Activated CD4-positive, CD25-positive, alpha-beta regulatory T cell treated with anti-CD3 and anti-CD28 coated beads, Interleukin-2, amount 50 U/mL, for 24 hours (primary cell): ENCODE results near the gene COX6B2.

ENCODE experiments used
- ATAC-seq, 2 donors: fragments of 150-1000 bp; cut with Tn5 transposase; one replicate each; pipeline ENCODE4 v1.10.0; 2021; ENCODE audit warnings: mild to moderate bottlenecking in 1 of 2, moderate library complexity in 1 of 2

COX6B2 gene

GRCh38 chr19:55362174-55362989 is 7.9 kb upstream of the COX6B2 start:
- ATAC-seq: no peak

DNA sequence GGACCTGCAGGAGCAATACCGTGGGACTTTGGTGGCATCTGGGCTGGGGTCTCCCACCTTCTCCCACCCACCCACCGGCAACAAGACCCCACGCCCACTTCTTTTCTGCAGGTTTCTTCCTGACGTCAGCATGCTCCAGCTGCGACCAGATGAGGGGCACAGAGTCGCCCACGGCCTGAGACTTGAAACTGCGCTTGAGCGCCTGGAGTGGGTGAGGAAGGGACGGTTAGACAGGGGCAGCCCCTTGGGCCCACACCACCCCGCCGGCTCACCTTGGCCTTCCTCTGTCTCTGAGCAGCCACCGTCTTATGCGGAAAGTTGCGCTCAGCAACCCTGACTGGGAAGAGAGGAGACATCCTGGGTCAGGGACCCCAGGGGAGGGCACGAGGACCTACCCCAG is 6.4 kb upstream of the COX6B2 start:
- no peak for ATAC-seq

GRCh38 chr19:55358943-55359908 is 4.7 kb upstream of the COX6B2 start:
- ATAC-seq: no peak

DNA sequence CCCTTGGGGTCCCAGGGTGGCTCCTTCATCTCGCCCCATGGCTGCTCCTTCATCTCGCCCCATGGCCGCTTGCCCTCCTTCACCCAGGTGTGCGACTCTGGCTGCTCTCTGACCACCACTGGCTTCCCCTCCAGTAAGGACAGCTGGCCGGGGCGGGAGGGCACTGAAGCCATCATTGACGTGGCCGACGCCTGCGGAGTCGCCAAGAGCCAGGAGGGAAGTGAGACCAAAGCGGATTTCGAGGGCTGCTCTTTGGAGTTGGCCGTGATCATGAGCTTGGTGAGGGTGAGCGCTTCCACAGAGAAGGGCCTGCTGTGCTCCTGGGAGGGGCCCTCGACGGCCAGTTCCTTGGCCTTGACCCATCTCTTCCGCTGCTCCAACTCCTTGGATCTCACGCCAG is 4.0 kb upstream of the COX6B2 start:
- no peak for ATAC-seq

DNA sequence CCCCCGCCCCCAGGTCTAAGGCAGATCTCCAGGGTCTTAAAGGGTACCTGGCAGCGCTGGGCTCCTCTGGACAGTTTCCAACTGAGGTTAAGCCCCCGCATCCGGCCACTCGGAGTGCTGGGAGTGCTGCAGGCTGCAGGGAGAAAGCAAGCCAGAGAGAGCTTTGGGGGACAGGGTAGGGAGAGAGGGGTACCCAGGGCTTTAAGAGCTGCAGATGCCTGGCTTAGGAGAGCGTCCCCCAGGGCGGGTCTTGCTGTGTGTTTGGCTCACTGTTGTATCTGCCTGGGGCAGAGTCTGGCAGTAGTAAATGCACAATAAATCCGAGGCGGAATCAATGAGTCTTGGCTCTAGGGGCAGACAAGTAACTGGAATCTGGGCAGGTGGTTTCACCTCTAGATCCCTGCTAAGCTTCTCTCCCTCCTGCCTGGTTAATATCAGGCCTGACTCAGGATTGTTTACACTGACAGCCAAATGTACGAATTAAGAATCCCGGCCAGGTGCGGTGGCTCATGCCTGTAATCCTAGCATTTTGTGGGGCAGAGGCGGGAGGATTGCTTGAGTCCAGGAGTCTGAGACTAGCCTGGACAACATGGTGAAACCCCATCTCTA is 798 bp upstream of the COX6B2 start:
- no peak for ATAC-seq

DNA sequence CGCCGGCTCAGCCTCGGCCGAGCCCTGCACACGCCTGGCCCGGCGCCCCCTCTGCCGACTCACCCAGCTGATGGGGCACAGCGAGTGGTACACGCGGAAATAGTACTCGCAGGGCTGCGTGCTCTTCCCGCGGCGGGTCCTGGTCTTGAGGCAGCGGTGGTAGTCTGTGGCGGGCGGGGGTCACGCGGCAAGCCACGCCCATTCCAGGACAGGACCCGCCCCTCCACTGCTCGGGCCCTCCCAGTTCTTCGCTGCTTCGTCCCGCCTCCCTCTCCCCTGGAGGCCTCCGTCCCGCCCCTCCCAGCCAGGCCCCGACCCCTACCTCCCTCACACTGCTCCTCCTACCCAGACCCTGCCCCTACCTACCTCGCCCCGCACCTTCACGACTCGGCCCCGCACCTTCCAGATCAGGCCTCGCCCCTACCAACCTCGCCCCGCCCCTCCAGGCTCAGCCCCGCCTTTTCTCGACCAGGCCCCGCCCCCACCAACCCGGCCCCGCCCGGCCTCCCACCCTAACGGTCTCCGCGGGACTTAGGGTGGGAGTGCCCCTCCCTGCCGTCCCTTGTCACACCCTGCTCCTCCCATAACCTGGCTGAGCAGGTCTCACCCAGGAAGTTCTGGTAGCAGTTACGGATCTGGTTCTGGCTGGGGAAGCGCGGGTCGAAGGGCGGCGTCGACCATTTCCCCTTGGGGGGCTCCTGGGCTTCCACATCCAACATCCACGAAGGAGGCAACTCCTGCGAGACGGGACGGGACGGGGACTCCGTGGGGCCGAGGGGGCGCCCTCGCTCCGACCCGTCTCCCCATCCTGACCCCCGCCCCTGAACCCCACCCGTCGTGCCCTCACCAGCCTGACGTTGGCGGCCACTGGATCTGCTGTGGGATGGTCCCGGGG is 469 bp downstream of the COX6B2 start:
- ATAC-seq: peak; percentile 76 to 87

DNA sequence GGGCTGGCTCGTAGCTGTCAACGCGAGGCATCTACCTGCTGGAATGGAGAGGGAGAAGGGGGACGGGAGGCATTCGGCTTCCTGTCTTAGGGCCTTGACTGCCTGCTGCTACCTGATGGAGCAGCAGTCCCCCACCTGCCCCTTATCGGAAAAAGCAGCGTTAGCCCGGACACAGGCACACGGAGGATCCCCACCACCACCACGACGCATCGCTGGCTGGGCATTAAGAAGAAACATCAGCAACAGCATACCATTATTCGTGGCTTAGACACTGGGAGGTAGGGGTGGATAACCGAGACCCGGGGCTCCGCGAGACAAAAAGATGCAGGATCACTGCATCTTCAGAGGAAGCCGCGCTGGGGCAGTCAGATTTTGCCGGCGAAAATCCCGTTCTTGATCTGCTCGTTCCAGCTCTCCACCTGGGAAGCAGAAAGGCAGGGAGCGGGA is 1.1 kb downstream of the COX6B2 start:
- ATAC-seq: no peak

DNA sequence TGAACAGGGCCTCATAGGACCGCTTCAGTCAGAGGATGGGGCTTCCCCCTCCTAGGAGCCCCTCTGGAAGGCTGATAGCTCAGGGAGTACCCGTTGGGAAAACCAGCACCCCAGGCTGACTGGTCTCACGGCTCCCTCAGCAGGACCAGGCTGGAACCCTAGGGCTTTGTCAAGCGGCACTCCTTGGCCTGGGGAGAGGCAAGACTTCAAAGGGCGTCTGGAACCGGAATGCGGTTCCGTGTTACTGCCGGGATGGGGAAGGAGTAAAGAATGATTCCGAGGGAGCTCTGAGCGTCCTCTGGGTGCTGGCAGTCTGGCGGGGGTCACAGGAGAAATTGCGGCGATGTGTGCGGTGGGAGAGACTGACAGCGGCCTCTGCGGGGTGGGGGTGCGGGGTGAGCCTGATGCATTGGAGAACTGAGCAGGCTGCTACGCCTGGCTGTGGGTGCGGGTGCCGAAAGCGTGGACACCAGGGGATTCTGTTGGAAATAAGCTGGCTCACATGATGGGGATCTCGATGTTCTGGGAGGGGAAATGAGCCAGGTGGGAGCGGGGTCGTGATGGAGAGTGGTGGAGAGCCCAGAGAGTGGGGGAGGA is 1.9 kb downstream of the COX6B2 start:
- ATAC-seq: no peak

GRCh38 chr19:55352040-55352439 is 2.5 kb downstream of the COX6B2 start:
- no peak for ATAC-seq

- ATAC-seq: no peak
Observed at GRCh38 chr19:55350620-55351315, 3.8 kb downstream of the COX6B2 start.

DNA sequence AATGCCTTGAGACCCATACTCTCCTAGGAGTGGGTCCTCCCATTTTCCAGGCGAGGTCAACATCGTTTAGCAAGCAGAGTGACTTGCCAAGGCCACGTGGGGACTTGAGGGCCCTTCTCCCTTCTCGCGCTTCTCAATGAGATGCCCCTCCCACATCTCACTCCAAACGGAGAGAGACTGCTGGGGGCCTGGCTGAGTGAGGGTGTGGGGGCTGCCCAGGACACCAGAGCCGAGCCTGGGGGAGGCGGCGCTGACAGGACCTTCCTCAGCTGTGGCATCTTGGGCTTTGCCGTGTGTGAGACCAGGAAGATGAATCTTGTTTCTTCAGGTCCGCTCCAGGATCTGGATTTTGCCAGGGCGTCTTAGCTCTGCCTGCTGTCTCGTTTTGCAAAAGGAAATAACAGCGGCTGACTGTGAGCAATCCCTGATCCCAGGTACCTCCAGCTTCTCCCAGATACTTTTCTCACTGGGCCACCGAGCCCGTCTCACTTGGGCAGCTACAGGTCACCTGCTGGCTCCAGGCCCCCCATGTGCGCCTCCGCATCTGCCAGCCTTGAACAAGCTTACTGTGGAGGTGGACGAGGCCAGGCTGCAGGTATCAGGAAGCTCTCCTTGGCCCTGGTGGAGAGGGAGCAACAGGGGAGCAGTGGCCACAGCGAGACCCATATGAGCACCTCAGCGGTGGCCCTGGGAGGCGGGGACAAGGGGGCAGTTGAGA is 6.0 kb downstream of the COX6B2 start:
- no peak for ATAC-seq

GRCh38 chr19:55347442-55348009 is 7.0 kb downstream of the COX6B2 start:
- ATAC-seq: no peak

GRCh38 chr19:55346725-55347441 is 7.6 kb downstream of the COX6B2 start:
- no peak for ATAC-seq

DNA sequence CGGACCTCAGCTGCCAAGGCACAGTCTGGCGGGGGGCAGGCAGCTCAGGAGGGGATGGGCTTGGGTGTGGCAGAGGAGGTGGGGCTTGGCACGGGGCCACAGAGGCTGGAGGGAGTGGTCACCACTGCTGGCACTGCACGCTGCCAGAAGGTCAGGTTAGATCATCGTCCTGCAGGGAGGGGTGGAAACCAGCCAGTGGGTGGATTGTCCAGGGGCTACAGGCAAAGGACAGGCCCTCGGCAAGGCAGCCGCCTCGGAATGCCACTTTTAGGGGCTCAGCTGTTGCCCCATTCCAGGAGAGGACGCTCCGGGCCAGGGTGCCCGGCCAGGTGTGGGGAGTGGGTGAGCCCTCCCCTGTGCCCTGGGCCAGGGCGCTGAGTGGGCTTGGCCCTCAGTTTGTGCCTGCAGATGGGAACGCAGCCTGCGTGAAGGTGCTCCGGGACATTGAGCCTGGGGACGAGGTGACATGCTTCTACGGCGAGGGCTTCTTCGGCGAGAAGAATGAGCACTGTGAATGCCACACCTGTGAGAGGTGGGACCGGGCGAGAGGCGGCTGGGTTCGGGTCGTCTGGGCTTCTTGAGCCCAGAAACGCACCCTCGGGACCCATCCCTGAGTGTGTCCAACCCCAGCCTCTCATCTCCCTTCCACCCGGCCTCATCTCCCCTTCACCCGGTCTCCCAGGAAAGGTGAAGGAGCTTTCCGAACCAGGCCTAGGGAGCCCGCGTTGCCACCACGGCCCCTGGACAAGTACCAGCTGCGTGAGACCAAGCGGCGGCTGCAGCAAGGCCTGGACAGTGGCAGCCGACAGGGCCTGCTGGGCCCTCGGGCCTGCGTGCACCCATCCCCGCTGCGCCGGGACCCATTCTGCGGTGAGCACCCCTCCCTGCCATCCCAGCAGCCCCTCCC is 8.4 kb downstream of the COX6B2 start:
- no peak for ATAC-seq

GRCh38 chr19:55345101-55345817 is 9.3 kb downstream of the COX6B2 start:
- ATAC-seq: no peak

DNA sequence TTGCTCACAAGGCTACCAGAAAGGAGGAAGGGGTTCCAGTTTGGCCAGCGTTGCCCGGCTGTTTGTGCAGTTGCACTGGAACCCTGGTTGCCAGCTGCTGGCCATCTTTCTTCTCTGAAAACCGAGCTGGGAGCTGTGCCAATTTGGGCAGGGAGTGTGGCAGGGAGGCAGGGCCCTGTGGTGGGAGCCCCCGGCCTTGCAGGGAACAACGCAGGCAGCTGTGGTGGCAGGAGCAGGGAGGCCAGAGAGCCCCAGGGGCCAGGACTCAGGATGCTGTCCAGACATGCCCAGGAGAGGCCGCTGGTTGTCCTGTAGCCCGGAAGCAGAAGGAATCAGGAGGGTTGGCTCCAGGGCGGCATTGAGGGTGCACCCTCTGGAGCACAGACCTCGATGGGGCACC is 10.1 kb downstream of the COX6B2 start:
- no peak for ATAC-seq
